ENCODE results near the gene SLC38A6. TPM values are rescaled to one million over a fixed set of nuclear protein-coding genes. Genes with fewer than 3 reads are reported as not detected.
A peak's percentile ranks its signal among the peaks of the same experiment; 100 is the strongest.

SLC38A6 gene
- total RNA-seq, 1 experiment from 2014 or later = 63.0 TPM

DNA sequence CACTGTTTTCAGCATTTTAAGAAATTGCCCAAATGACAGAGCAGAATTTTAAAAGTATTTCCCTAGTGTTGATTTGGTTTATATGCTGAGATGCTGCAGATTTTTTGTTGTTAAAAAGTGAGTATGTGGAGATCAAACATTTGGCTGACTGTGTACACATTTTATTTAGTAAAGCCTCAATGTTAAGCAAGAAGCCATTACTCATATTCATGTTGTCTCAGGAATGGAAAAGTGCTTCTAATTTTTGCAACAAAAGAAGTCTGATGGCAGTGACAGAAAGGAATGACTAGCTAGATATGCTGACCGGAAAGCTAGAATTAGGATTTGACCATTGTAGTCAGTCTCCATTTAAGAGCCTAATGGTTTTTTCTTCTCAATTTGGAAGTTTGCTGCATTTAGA lies 22.5 kb downstream of the SLC38A6 start:
- H3K9me3 ChIP-seq (replicated peaks) = peaks cover 13% of the 10 kb centered on the region
- no peaks in the 10 kb centered on the region for H3K27me3 ChIP-seq
- H3K4me1 ChIP-seq = no peaks in the 10 kb centered on the region
- no peak overlapping the region for H3K27ac ChIP-seq
- no peak overlapping the region for H3K4me3 ChIP-seq
- peaks cover 60% of the 10 kb centered on the region for H3K36me3 ChIP-seq
- DNase-seq = no peak

DNA sequence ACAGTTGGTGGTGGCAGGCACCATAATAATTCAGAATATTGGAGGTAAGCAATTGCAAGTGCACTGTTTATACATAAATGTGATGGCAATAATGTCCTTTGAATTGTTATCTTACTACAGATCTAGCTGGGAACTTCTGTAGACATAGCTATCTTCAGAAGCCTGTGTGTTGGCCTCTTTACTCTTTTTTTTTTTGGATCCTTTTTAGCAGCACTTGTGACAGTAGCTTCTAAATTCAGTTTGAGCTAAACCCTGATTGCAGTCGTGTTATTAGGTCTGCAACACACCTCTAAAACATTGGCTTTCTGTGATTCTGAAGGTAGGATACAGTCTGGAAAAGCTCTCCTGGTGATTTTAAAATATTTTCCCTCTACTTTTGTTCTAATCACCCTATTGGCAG lies 38.5 kb downstream of the SLC38A6 start:
- Histone ChIP-seq H3K36me3 (peaks cover 13% of the 10 kb centered on the region), H3K27ac (no peak overlapping the region), H3K27me3 (no peaks in the 10 kb centered on the region), H3K9me3 (replicated peaks) (no peaks in the 10 kb centered on the region), H3K4me3 (no peak overlapping the region), H3K4me1 (peaks cover 13% of the 10 kb centered on the region)
- DNase-seq = no peak

DNA sequence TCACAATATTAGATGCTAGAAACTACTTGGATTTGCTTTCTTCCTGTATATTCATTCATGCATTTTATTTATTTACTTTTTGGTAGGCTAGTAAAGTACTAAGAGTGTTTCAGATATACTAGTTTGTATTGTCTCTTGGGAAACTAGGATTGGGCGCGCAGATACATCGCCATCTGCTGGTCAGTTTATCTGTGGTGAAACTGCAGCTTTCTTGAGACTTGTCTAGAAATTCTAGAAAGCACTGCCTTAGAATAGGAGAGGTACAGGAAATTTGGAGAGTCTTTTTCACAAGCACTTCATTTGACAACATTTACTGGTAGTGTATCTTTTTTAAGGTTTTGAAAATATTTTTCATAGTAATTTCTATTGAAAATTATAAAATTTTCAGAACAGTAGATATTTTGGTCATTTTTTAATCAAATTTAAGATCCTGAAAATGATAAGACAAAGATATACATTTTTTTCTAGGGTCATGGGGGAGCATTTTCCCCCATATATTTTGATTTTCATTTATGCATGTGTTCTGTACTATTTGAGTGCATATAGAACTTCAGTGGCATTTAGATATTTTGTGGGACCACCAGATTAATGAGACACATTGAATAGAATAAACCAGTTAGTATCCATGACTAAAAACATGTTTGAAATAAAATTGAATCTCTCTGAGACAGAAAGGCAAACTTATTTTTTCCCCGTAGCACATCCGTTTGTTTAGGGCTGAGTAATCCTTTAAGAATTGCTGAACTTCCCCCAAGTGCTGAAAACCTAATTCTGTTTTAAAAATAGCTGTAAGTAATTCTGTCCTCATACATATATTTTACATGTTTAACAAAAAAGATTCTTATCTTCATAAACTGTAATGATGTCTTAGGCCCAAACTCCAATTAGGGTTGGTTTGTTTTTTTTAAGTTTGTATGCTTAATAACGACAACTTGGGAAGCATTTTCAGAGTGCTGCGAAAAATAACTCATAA lies 44.5 kb downstream of the SLC38A6 start:
- peaks cover 22% of the 10 kb centered on the region for H3K4me1 ChIP-seq
- no peaks in the 10 kb centered on the region for H3K9me3 ChIP-seq (replicated peaks)
- H3K27ac ChIP-seq = peak overlapping the region; percentile 36
- H3K36me3 ChIP-seq = peaks cover 11% of the 10 kb centered on the region
- no peak overlapping the region for H3K4me3 ChIP-seq
- H3K27me3 ChIP-seq = no peaks in the 10 kb centered on the region
- DNase-seq = peak; percentile 57 to 87

DNA sequence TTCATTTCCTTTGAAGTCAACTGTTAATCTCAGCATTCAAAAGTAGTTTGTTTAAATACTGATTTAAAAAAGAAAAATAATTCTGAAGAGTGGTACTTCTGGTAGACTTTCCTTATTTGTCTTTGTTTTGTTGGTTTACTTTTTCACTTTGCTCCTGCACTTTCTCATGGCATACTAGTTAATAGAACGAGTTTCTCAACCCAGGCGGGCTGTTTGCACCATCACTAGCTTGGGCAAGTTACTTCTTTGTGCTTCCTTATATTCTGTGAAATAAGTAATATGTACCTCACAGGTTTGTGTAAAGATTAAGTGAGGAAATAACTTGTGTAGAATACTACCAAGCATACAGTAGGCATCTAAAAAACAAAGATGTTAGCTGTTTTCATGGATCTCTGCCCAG lies 45.5 kb downstream of the SLC38A6 start:
- no peak for DNase-seq
- Histone ChIP-seq H3K27ac (no peak overlapping the region; the same call in 1 of the 2 replicates), H3K4me3 (no peak overlapping the region), H3K27me3 (no peaks in the 10 kb centered on the region), H3K9me3 (replicated peaks) (no peaks in the 10 kb centered on the region), H3K4me1 (peaks cover 22% of the 10 kb centered on the region), H3K36me3 (peaks cover 16% of the 10 kb centered on the region)

DNA sequence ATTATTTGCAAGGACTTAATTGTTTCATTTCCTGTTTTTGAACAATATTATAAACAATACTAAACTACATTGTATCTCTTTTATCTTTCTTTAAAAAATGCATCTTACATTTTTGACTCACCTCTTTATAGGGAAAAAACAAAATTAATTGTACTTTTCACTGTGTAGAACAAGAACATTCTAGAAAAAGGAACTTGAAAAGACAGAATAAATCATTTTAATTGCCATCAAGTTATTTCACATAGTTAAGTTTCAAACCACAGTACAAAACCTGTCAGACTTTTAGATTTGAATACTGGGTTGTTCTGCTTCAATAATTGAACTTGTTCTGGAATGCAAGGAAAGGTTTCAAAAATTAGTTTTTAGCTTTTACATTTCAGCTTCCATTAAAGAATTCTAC lies 50.0 kb downstream of the SLC38A6 start:
- peaks cover 30% of the 10 kb centered on the region for H3K36me3 ChIP-seq
- no peaks in the 10 kb centered on the region for H3K27me3 ChIP-seq
- no peak for DNase-seq
- H3K27ac ChIP-seq = no peak overlapping the region
- no peak overlapping the region for H3K4me3 ChIP-seq
- H3K4me1 ChIP-seq = peaks cover 18% of the 10 kb centered on the region
- no peaks in the 10 kb centered on the region for H3K9me3 ChIP-seq (replicated peaks)

DNA sequence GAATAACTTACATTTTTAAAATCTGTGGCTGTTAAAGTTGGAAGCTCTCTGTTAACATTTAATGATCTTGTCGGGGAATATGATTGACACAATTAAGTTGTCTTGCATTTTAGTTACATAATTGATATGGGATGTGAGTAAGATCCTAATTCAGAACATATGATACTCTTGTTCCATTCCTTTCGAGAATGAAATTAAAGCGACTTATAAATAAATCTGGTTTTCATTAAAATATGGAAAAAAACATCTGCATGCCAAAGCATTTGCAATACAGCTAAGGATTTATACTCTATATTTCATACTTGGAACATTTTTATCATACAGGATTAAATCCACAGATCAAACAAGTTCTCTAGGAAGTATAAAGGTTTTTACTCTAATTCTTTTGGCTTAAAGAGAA lies 52.0 kb downstream of the SLC38A6 start:
- no peak for DNase-seq
- H3K27ac ChIP-seq = no peak overlapping the region
- peaks cover 21% of the 10 kb centered on the region for H3K4me1 ChIP-seq
- H3K4me3 ChIP-seq = no peak overlapping the region
- no peaks in the 10 kb centered on the region for H3K27me3 ChIP-seq
- peaks cover 27% of the 10 kb centered on the region for H3K36me3 ChIP-seq
- no peaks in the 10 kb centered on the region for H3K9me3 ChIP-seq (replicated peaks)

DNA sequence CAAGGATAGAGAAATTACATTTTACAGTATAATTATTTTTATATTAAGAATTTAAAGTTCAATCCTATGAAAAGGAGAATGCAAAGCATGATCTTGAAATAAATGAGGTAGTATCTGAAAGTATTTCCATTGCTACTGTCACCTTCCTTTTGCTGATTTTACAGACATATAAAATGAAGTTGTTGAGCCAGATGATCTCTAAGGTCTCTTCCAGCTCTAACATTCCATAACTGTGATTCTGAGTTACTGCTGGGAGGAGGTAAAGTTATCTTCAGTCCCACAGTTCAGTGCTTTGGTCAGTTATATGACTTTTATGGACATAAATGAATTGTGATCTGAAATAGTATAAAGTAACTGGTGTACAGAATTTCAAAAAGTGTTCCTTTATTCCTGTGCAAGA lies 52.8 kb downstream of the SLC38A6 start:
- no peak for DNase-seq
- H3K27ac ChIP-seq = no peak overlapping the region
- H3K4me1 ChIP-seq = peaks cover 23% of the 10 kb centered on the region
- H3K4me3 ChIP-seq = no peak overlapping the region
- no peaks in the 10 kb centered on the region for H3K9me3 ChIP-seq (replicated peaks)
- peaks cover 21% of the 10 kb centered on the region for H3K36me3 ChIP-seq
- H3K27me3 ChIP-seq = no peaks in the 10 kb centered on the region

DNA sequence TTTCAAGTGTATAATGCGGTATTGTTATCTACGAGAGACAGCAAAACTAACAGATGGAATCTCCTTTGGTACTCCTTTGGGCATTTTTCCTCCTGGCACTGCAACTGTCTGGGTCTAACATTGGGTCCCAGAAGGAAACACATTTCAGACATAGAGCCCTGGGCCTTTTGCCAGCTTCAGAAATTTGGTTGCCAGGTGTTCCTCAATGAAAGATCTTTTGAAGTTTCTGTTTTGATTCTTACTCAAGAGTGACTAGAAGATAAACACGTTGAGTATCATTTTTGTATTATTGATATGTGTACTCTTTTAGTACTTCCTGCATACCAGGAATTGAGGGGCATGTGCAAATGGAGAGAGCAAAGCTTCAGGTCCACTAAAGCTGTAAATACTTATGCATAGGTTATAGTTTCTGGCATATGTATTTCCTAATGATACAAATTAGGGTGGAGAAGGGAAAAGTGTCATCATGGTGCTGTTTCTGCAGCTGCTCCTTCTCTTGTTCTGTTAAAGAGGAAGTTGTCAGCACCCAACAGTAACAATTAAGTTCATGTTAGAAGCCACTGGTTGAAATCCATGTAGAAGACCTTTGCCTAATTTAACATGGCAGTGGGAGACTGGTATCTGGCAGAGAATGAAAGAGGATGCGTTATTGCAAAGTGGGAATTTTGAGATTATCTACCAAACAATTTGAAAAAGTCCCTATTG lies 53.5 kb downstream of the SLC38A6 start:
- peak in 1 of 2 experiments; percentile 28 for DNase-seq
- Histone ChIP-seq H3K36me3 (peaks cover 22% of the 10 kb centered on the region), H3K9me3 (replicated peaks) (no peaks in the 10 kb centered on the region), H3K4me3 (no peak overlapping the region), H3K27ac (no peak overlapping the region), H3K27me3 (no peaks in the 10 kb centered on the region), H3K4me1 (peaks cover 23% of the 10 kb centered on the region)

DNA sequence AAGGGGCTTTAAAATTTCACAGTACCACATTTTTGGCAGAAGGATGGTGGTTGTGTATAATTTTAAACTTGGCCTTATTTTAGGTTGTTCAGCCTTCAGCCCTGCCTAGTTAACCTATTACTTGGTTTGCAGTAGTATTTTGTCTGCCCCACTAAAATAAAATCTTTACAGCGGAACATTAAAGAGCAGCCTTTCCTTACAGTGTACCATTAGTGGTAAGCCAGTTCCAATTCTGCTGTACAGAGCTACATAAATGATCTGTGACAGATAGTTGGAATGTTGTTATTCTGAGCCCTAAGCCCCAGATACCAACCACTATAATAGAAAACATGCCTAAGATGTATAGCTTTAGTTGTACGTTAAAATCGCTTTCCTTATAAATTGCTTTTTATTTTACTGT lies 56.2 kb downstream of the SLC38A6 start:
- Histone ChIP-seq H3K27me3 (no peaks in the 10 kb centered on the region), H3K27ac (peak overlapping the region; percentile 3; the same call in 1 of the 2 replicates), H3K4me1 (peaks cover 23% of the 10 kb centered on the region), H3K36me3 (peaks cover 11% of the 10 kb centered on the region), H3K4me3 (no peak overlapping the region), H3K9me3 (replicated peaks) (no peaks in the 10 kb centered on the region)
- peak in 1 of 2 experiments; percentile 38 for DNase-seq

DNA sequence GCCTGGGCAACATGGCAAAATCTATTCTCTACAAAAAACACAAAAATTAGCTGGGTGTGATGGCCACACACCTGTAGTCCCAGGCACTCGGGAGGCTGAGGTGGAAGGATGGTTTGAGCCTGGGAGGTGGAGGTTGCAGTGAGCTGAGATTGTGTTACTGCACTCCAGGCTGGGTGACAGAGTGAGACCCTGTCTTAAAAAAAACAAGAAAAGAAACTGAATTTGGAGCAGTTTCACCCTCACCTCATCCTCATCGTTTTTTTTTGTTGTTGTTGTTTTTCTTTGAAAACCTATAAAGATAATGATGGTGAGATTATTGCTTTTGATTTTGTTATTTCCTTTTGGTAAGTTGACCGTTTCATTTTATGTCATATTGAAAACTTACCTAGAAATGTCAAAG lies 60.7 kb downstream of the SLC38A6 start:
- Histone ChIP-seq H3K27ac (no peak overlapping the region), H3K36me3 (peaks cover 8% of the 10 kb centered on the region; the same call in 1 of the 2 replicates), H3K4me3 (no peak overlapping the region), H3K27me3 (no peaks in the 10 kb centered on the region), H3K9me3 (replicated peaks) (no peaks in the 10 kb centered on the region), H3K4me1 (peaks cover 15% of the 10 kb centered on the region)
- no peak for DNase-seq

DNA sequence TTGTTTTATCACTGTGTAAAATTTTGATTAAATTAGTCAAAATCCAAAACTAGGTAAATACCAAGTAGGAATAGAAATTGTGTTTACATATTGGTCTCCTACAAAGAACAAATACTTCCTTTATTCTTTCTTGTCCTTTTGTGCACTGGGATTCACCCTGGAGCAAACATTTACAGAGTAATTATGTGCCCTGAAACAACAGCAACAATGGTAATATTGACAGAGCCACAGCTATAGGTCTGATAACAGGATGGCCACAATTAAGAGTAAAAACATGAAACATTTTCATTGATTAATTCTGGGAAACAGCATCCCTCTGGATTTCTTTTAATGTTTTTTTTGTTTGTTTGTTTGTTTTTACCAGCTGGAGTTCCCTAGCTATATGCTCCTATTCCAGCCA lies 61.2 kb downstream of the SLC38A6 start:
- peaks cover 12% of the 10 kb centered on the region; the same call in 1 of the 2 replicates for H3K36me3 ChIP-seq
- peaks cover 9% of the 10 kb centered on the region for H3K4me1 ChIP-seq
- H3K9me3 ChIP-seq (replicated peaks) = no peaks in the 10 kb centered on the region
- DNase-seq = no peak
- H3K4me3 ChIP-seq = no peak overlapping the region
- H3K27ac ChIP-seq = no peak overlapping the region
- H3K27me3 ChIP-seq = no peaks in the 10 kb centered on the region

DNA sequence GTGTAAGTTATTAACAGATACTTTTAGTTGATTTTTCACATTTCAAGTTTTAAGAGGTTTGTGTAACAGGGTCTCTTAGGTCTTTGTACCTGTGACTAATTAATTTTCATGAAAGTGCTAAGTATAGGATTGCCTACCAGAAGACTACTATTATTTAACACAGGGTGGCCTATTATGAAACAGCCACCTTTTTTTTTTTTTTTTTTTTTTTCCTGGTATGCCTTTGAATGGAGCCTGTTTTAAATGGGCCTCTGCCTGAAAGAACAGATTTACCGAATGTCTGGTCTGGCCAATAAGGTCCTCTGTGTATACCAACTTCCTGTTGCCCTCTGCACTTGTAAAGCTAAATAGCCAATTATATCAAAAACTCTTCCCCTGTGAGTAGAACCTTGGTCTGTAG lies 62.5 kb downstream of the SLC38A6 start:
- Histone ChIP-seq H3K4me3 (no peak overlapping the region), H3K36me3 (peaks cover 18% of the 10 kb centered on the region; the same call in 1 of the 2 replicates), H3K9me3 (replicated peaks) (no peaks in the 10 kb centered on the region), H3K27me3 (no peaks in the 10 kb centered on the region), H3K4me1 (no peaks in the 10 kb centered on the region; the same call in 1 of the 2 replicates), H3K27ac (no peak overlapping the region)
- no peak for DNase-seq

DNA sequence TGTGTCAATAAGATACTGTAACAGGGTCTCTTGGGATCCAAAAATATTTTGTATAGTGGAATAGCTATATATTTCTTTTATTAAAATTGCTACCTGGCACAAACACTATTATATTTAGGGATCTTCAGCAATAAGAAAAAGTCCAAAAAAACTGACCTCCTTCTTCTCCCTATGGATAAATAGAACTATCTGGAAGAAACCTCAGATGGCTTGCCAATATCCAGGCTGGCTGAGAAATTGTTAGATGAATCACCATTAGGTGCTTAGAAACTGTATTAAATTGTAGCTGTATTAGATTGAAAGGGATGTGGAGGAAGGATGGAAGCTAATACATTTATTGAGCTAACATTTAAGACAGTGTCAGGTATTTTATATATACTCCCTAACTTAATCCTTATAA lies 66.0 kb downstream of the SLC38A6 start:
- Histone ChIP-seq H3K4me1 (no peaks in the 10 kb centered on the region; the same call in 1 of the 2 replicates), H3K27me3 (no peaks in the 10 kb centered on the region), H3K4me3 (no peak overlapping the region), H3K36me3 (peaks cover 14% of the 10 kb centered on the region), H3K27ac (no peak overlapping the region), H3K9me3 (replicated peaks) (no peaks in the 10 kb centered on the region)
- DNase-seq = no peak

DNA sequence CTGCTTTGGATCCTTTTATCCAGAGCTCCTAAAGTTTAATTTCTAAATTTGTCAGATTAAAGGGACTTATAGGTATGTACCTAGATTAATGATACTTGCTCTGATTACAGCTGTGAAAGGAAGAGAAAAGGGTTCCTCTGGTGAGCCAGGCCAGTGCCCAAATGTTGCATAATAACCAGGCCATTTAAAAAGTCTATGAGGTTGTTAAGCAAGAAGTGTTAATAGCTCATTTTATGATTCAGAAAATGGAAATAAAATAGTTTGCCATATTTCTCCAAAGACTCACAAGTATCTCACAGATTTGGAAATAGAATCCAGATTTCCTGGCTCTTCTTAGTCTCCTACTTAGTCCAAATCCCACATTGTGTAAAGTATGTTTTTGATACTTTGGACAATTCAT lies 67.6 kb downstream of the SLC38A6 start:
- Histone ChIP-seq H3K27ac (no peak overlapping the region), H3K27me3 (no peaks in the 10 kb centered on the region), H3K9me3 (replicated peaks) (0 out of 2 replicates have a peak, but pooled peaks cover 8% of the 10 kb centered on the region), H3K4me1 (no peaks in the 10 kb centered on the region; the same call in 1 of the 2 replicates), H3K36me3 (peaks cover 28% of the 10 kb centered on the region), H3K4me3 (no peak overlapping the region)
- DNase-seq = no peak

DNA sequence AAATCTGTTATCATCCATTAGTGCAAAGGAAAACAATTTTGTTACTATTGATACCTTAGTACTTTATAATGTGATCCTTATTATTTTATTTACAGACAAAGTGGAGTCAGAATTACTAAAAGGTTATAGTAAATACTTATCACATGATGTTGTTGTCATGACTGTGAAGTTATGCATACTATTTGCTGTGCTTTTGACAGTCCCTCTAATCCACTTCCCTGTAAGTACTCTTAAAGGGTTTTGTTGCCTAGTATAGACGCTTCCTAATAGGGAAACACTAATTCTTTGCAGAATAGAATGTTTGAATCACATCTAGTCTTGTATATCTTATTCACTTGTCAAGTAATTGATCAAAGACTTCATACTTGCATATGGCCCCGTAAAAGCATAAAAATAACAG lies 69.4 kb downstream of the SLC38A6 start:
- peaks cover 33% of the 10 kb centered on the region for H3K36me3 ChIP-seq

More for the DNA sequence above, 69.4 kb downstream of the SLC38A6 start:
- no peaks in the 10 kb centered on the region for H3K27me3 ChIP-seq
- H3K9me3 ChIP-seq (replicated peaks) = 0 out of 2 replicates have a peak, but pooled peaks cover 8% of the 10 kb centered on the region
- H3K27ac ChIP-seq = no peak overlapping the region
- no peak for DNase-seq
- H3K4me1 ChIP-seq = no peaks in the 10 kb centered on the region; the same call in 1 of the 2 replicates
- no peak overlapping the region for H3K4me3 ChIP-seq

Data from SJCRH30 (cell line).